Caco-2 (cell line): Measurements from ENCODE around the gene CCDC148. TPM values are rescaled to one million over a fixed set of nuclear protein-coding genes. Genes with fewer than 3 reads are reported as not detected.

Experiments
- BruUV-seq: library from RNA; stranded (reverse); fragments of 400-500 nt; replicated peaks from 2 replicates; lab custom pipeline; 2021; lab: Mats Ljungman, UMichigan
- CTCF ChIA-PET: fragments of 300-600 bp; sonication (Branson Sonifier 250); formaldehyde crosslinking; loops from one replicate; lab custom pipeline; 2022; ENCODE audit warnings: antibody characterized with exemption; lab: Charles Lee
- POLR2A ChIA-PET: fragments of 300-600 bp; sonication (Branson Sonifier 250); formaldehyde crosslinking; loops from one replicate; lab custom pipeline; 2022; ENCODE audit warnings: antibody characterized with exemption; lab: Charles Lee
- DNase-seq, 2 experiments: peaks; one replicate each; pipeline versions ENCODE4 v3.0.0 to v3.0.0-alpha.2; 2020 to 2022
- H3K27me3 ChIP-seq: replicated peaks from 2 replicates; pipeline ENCODE4 v1.6.0; 2011; ENCODE audit warnings: low read length; ENCODE audit not compliant: control insufficient read depth, insufficient read depth
- H3K36me3 ChIP-seq: 2 replicates; pipeline ENCODE4 v1.5.1; 2011; ENCODE audit warnings: low read length; ENCODE audit not compliant: control insufficient read depth, insufficient read depth
- H3K4me1 ChIP-seq: fragments of 250-450 bp; sonication (Bioruptor Pico); 2 replicates; pipeline ENCODE4 v1.5.1; 2020; ENCODE audit warnings: mild to moderate bottlenecking
- H3K4me3 ChIP-seq: 2 replicates; pipeline ENCODE4 v1.5.1; 2011; ENCODE audit warnings: low read depth, mild to moderate bottlenecking, control low read depth, low read length
- H3K9me3 ChIP-seq: fragments of 250-450 bp; sonication (Bioruptor Pico); 2 replicates; pipeline ENCODE4 v1.5.1; 2020; ENCODE audit warnings: mild to moderate bottlenecking, moderate library complexity
- H3K27ac Mint-ChIP-seq: one replicate; pipeline ENCODE4 v1.8.0; 2022; ENCODE audit warnings: mixed read lengths; ENCODE audit not compliant: unreplicated experiment
- H3K27me3 Mint-ChIP-seq: one replicate; pipeline ENCODE4 v1.8.0; 2022; ENCODE audit warnings: mixed read lengths; ENCODE audit not compliant: insufficient read depth, unreplicated experiment
- H3K36me3 Mint-ChIP-seq: one replicate; pipeline ENCODE4 v1.8.0; 2022; ENCODE audit warnings: mild to moderate bottlenecking, mixed read lengths; ENCODE audit not compliant: insufficient read depth, unreplicated experiment
- H3K4me1 Mint-ChIP-seq: one replicate; pipeline ENCODE4 v1.8.0; 2022; ENCODE audit warnings: low read depth, mixed read lengths; ENCODE audit not compliant: unreplicated experiment
- H3K4me3 Mint-ChIP-seq: one replicate; pipeline ENCODE4 v1.8.0; 2022; ENCODE audit warnings: mild to moderate bottlenecking, moderate library complexity, mixed read lengths; ENCODE audit not compliant: unreplicated experiment
- H3K9me3 Mint-ChIP-seq: one replicate; pipeline ENCODE4 v1.8.0; 2022; ENCODE audit warnings: mixed read lengths; ENCODE audit not compliant: unreplicated experiment
- CTCF ChIP-seq, 2 experiments: fragments of 200-600 bp in 1 of 2; IDR thresholded peaks; 1 replicate in 1 of 2; 2 replicates in 1 of 2; pipeline versions ENCODE4 v1.5.1 to v1.8.0; 2011 to 2022; ENCODE audit warnings: antibody characterized with exemption in 1 of 2, control low read depth in 1 of 2, inconsistent platforms in 1 of 2, low read depth in 1 of 2, low read length in 1 of 2, mild to moderate bottlenecking in 1 of 2, moderate library complexity in 1 of 2; ENCODE audit not compliant: insufficient read depth in 1 of 2, severe bottlenecking in 1 of 2, unreplicated experiment in 1 of 2
- intact Hi-C: fragments of 100-400 bp; cut with micrococcal nuclease; formaldehyde crosslinking; loops from one replicate; pipeline ENCODE4 v1.10.0; 2022; ENCODE audit not compliant: unreplicated experiment
- total RNA-seq: library from RNA; stranded (reverse); gene quantifications from 2 replicates; pipeline ENCODE4 v1.2.3, GENCODE V29; 2022

The CCDC148 gene
- total RNA-seq, 1 experiment from 2014 or later = 6.3 TPM

DNA sequence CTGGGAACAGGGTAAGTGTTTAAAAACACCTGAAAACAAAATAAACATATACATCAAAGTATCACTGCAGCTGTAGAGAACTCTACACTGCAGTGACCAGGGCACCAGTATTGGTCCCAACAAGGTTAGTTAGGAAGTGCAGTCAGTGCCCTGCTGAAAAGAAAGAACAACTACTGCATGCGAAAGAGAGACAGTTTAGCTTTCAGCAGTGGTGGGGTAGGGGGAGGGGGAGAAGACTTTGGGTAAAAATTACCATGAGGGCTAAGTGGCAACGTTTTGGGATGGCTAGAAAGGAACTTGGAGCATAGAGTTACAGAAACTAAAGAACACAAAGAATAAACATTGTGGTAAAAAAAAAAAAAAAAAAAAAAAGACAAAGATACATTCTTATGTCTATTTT lies 242.8 kb downstream of the CCDC148 start:
- no peak overlapping the region for H3K27ac Mint-ChIP-seq
- POLR2A ChIA-PET = no interaction called here
- no peak for TF ChIP-seq CTCF (IDR thresholded peaks at IDR 0.05; ENCODE audit: insufficient read depth in 1 of 2, low read depth in 1 of 2, low read length in 1 of 2, severe bottlenecking in 1 of 2, unreplicated experiment in 1 of 2)
- intact Hi-C loops = no loop called here
- no peaks in the 10 kb centered on the region for H3K9me3 Mint-ChIP-seq
- no peaks in the 10 kb centered on the region for H3K36me3 ChIP-seq
- BruUV-seq = no TSS peak
- CTCF ChIA-PET = no interaction called here
- H3K27me3 ChIP-seq = no peaks in the 10 kb centered on the region
- H3K4me3 Mint-ChIP-seq = no peak overlapping the region
- no peaks in the 10 kb centered on the region for H3K4me1 Mint-ChIP-seq
- H3K36me3 Mint-ChIP-seq = no peaks in the 10 kb centered on the region
- DNase-seq = no peak
- no peaks in the 10 kb centered on the region for H3K9me3 ChIP-seq
- no peak overlapping the region for H3K4me3 ChIP-seq
- no peaks in the 10 kb centered on the region for H3K27me3 Mint-ChIP-seq
- no peaks in the 10 kb centered on the region for H3K4me1 ChIP-seq

GRCh38 chr2:158212301-158212700 lies 244.3 kb downstream of the CCDC148 start:
- Mint-ChIP-seq H3K27ac (no peak overlapping the region), H3K36me3 (no peaks in the 10 kb centered on the region), H3K4me1 (no peaks in the 10 kb centered on the region), H3K27me3 (no peaks in the 10 kb centered on the region), H3K9me3 (no peaks in the 10 kb centered on the region), H3K4me3 (no peak overlapping the region)
- Histone ChIP-seq H3K4me3 (no peak overlapping the region), H3K9me3 (no peaks in the 10 kb centered on the region), H3K27me3 (no peaks in the 10 kb centered on the region), H3K4me1 (no peaks in the 10 kb centered on the region), H3K36me3 (no peaks in the 10 kb centered on the region)
- intact Hi-C loops = no loop called here
- TF ChIP-seq CTCF (IDR thresholded peaks at IDR 0.05; ENCODE audit: insufficient read depth in 1 of 2, low read depth in 1 of 2, low read length in 1 of 2, severe bottlenecking in 1 of 2, unreplicated experiment in 1 of 2) = no peak
- no TSS peak for BruUV-seq
- ChIA-PET CTCF (no interaction called here), POLR2A (no interaction called here)
- no peak for DNase-seq

- no peaks in the 10 kb centered on the region for H3K36me3 ChIP-seq
- no peaks in the 10 kb centered on the region for H3K4me1 Mint-ChIP-seq
- H3K36me3 Mint-ChIP-seq = no peaks in the 10 kb centered on the region
- no peak for TF ChIP-seq CTCF (IDR thresholded peaks at IDR 0.05; ENCODE audit: insufficient read depth in 1 of 2, low read depth in 1 of 2, low read length in 1 of 2, severe bottlenecking in 1 of 2, unreplicated experiment in 1 of 2)
- no peaks in the 10 kb centered on the region for H3K4me1 ChIP-seq
- H3K4me3 ChIP-seq = no peak overlapping the region
- no peaks in the 10 kb centered on the region for H3K27me3 ChIP-seq
- intact Hi-C loops = no loop called here
- H3K9me3 ChIP-seq = no peaks in the 10 kb centered on the region
- no peak overlapping the region for H3K27ac Mint-ChIP-seq
- DNase-seq = no peak
- no peaks in the 10 kb centered on the region for H3K9me3 Mint-ChIP-seq
- BruUV-seq = no TSS peak
- no peaks in the 10 kb centered on the region for H3K27me3 Mint-ChIP-seq
- POLR2A ChIA-PET = no interaction called here
- H3K4me3 Mint-ChIP-seq = no peak overlapping the region
- CTCF ChIA-PET = no interaction called here
Observed at GRCh38 chr2:158211502-158211901, 245.1 kb downstream of the CCDC148 start.
